Right lobe of liver (tissue), 4 donors: ENCODE measurements around the gene GRAP.
"Not testable (repeated sequence)": the region's sequence is repeated elsewhere in the genome, so short reads cannot be mapped to it uniquely, and the experiment has no call there.

Experiments used
- POLR2A ChIP-seq: fragments of 450-650 bp; IDR thresholded peaks from one replicate; pipeline ENCODE4 v1.6.1; 2017; ENCODE audit warnings: antibody characterized with exemption, mild to moderate bottlenecking
- TF ChIP-seq, protein P1 (sequence below), 4 donors: fragments of 200-600 bp in 3 of 4; fragments of 450-650 bp in 1 of 4; IDR thresholded peaks; one replicate each; pipeline versions ENCODE4 v1.5.1 to v1.8.0; 2016 to 2022; ENCODE audit warnings: antibody characterized with exemption in 4 of 4, mild to moderate bottlenecking in 2 of 4
- donor health status: DM: no; HTN: no; CAD: no.
- donor health status: DM: no; HTN: no; CAD: no.
- donor health status: DM: no; HTN: yes; CAD: no.

DNA sequence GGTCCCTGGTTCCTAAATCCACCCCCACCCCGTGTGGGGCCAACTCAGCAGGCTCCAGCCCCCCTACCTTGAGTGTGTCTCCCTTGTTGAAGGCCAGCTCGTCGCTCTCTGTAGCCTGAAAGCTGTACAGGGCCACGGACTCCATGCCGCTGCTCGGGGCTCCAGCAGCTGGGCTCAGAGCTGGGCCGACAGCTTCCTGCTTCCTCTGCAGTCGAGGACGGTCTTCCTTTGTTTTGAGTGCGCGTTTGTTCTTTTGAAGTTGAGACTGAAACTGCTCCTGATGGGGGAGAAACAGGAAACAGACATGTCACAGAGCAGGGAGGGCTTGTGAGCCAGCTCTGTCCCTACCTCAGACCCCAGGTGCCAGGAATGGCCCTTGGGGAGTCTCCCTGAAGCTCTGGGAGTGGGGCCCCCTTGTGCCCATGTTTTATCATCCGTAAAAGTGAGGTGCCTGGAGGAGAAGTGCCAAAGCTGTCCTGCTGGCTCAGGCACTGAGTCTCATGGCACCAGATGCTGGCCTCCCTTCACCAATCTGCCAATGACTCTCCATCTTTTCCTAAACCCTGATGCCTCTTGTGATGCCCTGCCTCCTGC, at the start of gene GRAP:
- TF ChIP-seq, protein P1, sequence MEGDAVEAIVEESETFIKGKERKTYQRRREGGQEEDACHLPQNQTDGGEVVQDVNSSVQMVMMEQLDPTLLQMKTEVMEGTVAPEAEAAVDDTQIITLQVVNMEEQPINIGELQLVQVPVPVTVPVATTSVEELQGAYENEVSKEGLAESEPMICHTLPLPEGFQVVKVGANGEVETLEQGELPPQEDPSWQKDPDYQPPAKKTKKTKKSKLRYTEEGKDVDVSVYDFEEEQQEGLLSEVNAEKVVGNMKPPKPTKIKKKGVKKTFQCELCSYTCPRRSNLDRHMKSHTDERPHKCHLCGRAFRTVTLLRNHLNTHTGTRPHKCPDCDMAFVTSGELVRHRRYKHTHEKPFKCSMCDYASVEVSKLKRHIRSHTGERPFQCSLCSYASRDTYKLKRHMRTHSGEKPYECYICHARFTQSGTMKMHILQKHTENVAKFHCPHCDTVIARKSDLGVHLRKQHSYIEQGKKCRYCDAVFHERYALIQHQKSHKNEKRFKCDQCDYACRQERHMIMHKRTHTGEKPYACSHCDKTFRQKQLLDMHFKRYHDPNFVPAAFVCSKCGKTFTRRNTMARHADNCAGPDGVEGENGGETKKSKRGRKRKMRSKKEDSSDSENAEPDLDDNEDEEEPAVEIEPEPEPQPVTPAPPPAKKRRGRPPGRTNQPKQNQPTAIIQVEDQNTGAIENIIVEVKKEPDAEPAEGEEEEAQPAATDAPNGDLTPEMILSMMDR (IDR thresholded peaks at IDR 0.05): not testable (repeated sequence)
- TF ChIP-seq POLR2A: not testable (repeated sequence)
